WTC11 (cell line): ENCODE data around the gene ANKRD23. TPM values are rescaled to one million over a fixed set of nuclear protein-coding genes. Genes with fewer than 3 reads are reported as not detected.
"Not testable (repeated sequence)": the region's sequence is repeated elsewhere in the genome, so short reads cannot be mapped to it uniquely, and the experiment has no call there.

Experiments used
- ATAC-seq: fragments of 200-7000 bp; cut with Tn5 transposase; 2 replicates; pipeline ENCODE4 v1.10.0; 2021; ENCODE audit warnings: mild to moderate bottlenecking, moderate library complexity
- CTCF ChIA-PET: fragments of 300-600 bp; sonication (Branson Sonifier 250); formaldehyde crosslinking; loops from one replicate; lab custom pipeline; 2021; ENCODE audit warnings: antibody characterized with exemption; lab: Charles Lee
- POLR2A ChIA-PET: fragments of 350-600 bp; sonication (Branson Sonifier 250); formaldehyde crosslinking; loops from one replicate; lab custom pipeline; 2021; ENCODE audit warnings: antibody characterized with exemption; lab: Charles Lee
- DNase-seq: peaks from one replicate; pipeline ENCODE4 v3.0.0; 2021; ENCODE audit warnings: low spot score
- H3K27ac Mint-ChIP-seq: 2 replicates; pipeline ENCODE4 v1.8.0; 2021; ENCODE audit warnings: mixed read lengths
- H3K27me3 Mint-ChIP-seq: 2 replicates; pipeline ENCODE4 v1.8.0; 2021; ENCODE audit warnings: low read depth, mild to moderate bottlenecking, moderate library complexity, mixed read lengths
- H3K36me3 Mint-ChIP-seq: 2 replicates; pipeline ENCODE4 v1.8.0; 2021; ENCODE audit warnings: mixed read lengths
- H3K4me1 Mint-ChIP-seq: 2 replicates; pipeline ENCODE4 v1.8.0; 2022; ENCODE audit warnings: mixed read lengths
- H3K4me3 Mint-ChIP-seq: 2 replicates; pipeline ENCODE4 v1.8.0; 2021; ENCODE audit warnings: mild to moderate bottlenecking, moderate library complexity, mixed read lengths
- H3K9me3 Mint-ChIP-seq: 2 replicates; pipeline ENCODE4 v1.8.0; 2021; ENCODE audit warnings: mixed read lengths
- E2F4 ChIP-seq: sonication (generic); formaldehyde crosslinking; IDR thresholded peaks from 2 replicates; pipeline ENCODE4 v1.8.1; 2022; ENCODE audit warnings: low read depth, mild to moderate bottlenecking, moderate library complexity, missing genetic modification reagents, borderline replicate concordance
- MAX ChIP-seq: sonication (generic); formaldehyde crosslinking; IDR thresholded peaks from 2 replicates; pipeline ENCODE4 v1.8.0; 2022; ENCODE audit warnings: mild to moderate bottlenecking, missing genetic modification reagents
- MLX ChIP-seq: sonication (generic); formaldehyde crosslinking; IDR thresholded peaks from 2 replicates; pipeline ENCODE4 v1.8.1; 2023; ENCODE audit warnings: mild to moderate bottlenecking, missing genetic modification reagents, moderate library complexity
- NR2C2 ChIP-seq: sonication (generic); formaldehyde crosslinking; IDR thresholded peaks from 2 replicates; pipeline ENCODE4 v1.8.0; 2022; ENCODE audit warnings: mild to moderate bottlenecking, missing genetic modification reagents
- SMAD3 ChIP-seq: sonication (generic); formaldehyde crosslinking; IDR thresholded peaks from 2 replicates; pipeline ENCODE4 v1.8.0; 2022; ENCODE audit warnings: missing genetic modification reagents, mild to moderate bottlenecking, borderline replicate concordance
- SMAD4 ChIP-seq: sonication (generic); formaldehyde crosslinking; IDR thresholded peaks from 2 replicates; pipeline ENCODE4 v1.8.0; 2022; ENCODE audit warnings: mild to moderate bottlenecking, missing genetic modification reagents
- TEAD1 ChIP-seq: sonication (generic); formaldehyde crosslinking; IDR thresholded peaks from 2 replicates; pipeline ENCODE4 v1.8.0; 2022; ENCODE audit warnings: mild to moderate bottlenecking, missing genetic modification reagents
- ZMAT4 ChIP-seq: fragments of 250-450 bp; sonication (Bioruptor Pico); IDR thresholded peaks from 2 replicates; pipeline ENCODE4 v1.9.0; 2021; ENCODE audit warnings: mild to moderate bottlenecking
- ZNF219 ChIP-seq: sonication (generic); formaldehyde crosslinking; IDR thresholded peaks from 2 replicates; pipeline ENCODE4 v1.8.0; 2023; ENCODE audit warnings: missing genetic modification reagents, mild to moderate bottlenecking, borderline replicate concordance
- ZNF317 ChIP-seq: sonication (generic); formaldehyde crosslinking; IDR thresholded peaks from 2 replicates; pipeline ENCODE4 v1.8.1; 2023; ENCODE audit warnings: low read depth, mild to moderate bottlenecking, moderate library complexity, missing genetic modification reagents, borderline replicate concordance
- ZNF532 ChIP-seq: fragments of 250-450 bp; sonication (Bioruptor Pico); IDR thresholded peaks from 2 replicates; pipeline ENCODE4 v1.9.0; 2021; ENCODE audit warnings: mild to moderate bottlenecking, borderline replicate concordance
- ZNF671 ChIP-seq: fragments of 250-450 bp; sonication (Bioruptor Pico); IDR thresholded peaks from 2 replicates; pipeline ENCODE4 v1.8.0; 2021; ENCODE audit warnings: mild to moderate bottlenecking
- ZSCAN18 ChIP-seq: fragments of 250-450 bp; sonication (Bioruptor Pico); IDR thresholded peaks from 2 replicates; pipeline ENCODE4 v2.1.2; 2022; ENCODE audit warnings: mild to moderate bottlenecking, moderate library complexity
- total RNA-seq: library from RNA; stranded (reverse); gene quantifications from 3 replicates; pipeline ENCODE4 v1.2.3, GENCODE V29; 2021

Gene ANKRD23
- total RNA-seq, 1 experiment from 2014 or later = 3.2 TPM

GRCh38 chr2:96863575-96864342 is 19.9 kb upstream of the ANKRD23 start (continued):
- TF ChIP-seq ZNF532 (CRISPR knock-in tag) = no peak
- TF ChIP-seq ZMAT4 (CRISPR knock-in tag) = no peak
- no peak for TF ChIP-seq NR2C2

- CTCF ChIA-PET = interaction anchor here (0.7 kb wide), 1 partner anchor 88 kb away, joined by 3 read pairs; no protein-coding TSS in a partner anchor
These were observed 19.2 kb upstream of the ANKRD23 start for GRCh38 chr2:96863056-96863455.

GRCh38 chr2:96861074-96861473 is 17.3 kb upstream of the ANKRD23 start:
- H3K36me3 Mint-ChIP-seq = peaks cover 37% of the 10 kb centered on the region
- DNase-seq = no peak
- ChIA-PET POLR2A (interaction anchor here (1.0 kb wide), 1 partner anchor 8 kb away, joined by 3 read pairs; no protein-coding TSS in a partner anchor), CTCF (interaction anchor here (5.6 kb wide), 1 partner anchor 92 kb away, joined by 252 read pairs; no protein-coding TSS in a partner anchor)
- peaks cover 21% of the 10 kb centered on the region for H3K4me1 Mint-ChIP-seq
- no peak for TF ChIP-seq TEAD1 (CRISPR knock-in tag)
- TF ChIP-seq ZNF671 = no peak
- no peak for TF ChIP-seq SMAD3
- no peak for TF ChIP-seq MLX (CRISPR knock-in tag)
- no peak for TF ChIP-seq ZNF317 (CRISPR knock-in tag)
- TF ChIP-seq ZMAT4 (CRISPR knock-in tag) = no peak
- TF ChIP-seq E2F4 (CRISPR knock-in tag) = no peak
- no peak for TF ChIP-seq ZSCAN18 (CRISPR knock-in tag)
- TF ChIP-seq MAX (CRISPR knock-in tag) = no peak
- no peak for TF ChIP-seq SMAD4
- TF ChIP-seq ZNF219 (CRISPR knock-in tag) = no peak
- H3K9me3 Mint-ChIP-seq = no peaks in the 10 kb centered on the region
- H3K27ac Mint-ChIP-seq = no peak overlapping the region
- ATAC-seq = no peak
- H3K4me3 Mint-ChIP-seq = no peak overlapping the region
- no peaks in the 10 kb centered on the region for H3K27me3 Mint-ChIP-seq

More at GRCh38 chr2:96863056-96863455, 19.2 kb upstream of the ANKRD23 start:
- ATAC-seq, H3K27ac Mint-ChIP-seq, H3K9me3 Mint-ChIP-seq, H3K27me3 Mint-ChIP-seq, POLR2A ChIA-PET, DNase-seq, H3K4me3 Mint-ChIP-seq: not testable (repeated sequence)
- Mint-ChIP-seq H3K4me1 (peaks cover 21% of the 10 kb centered on the region), H3K36me3 (peaks cover 41% of the 10 kb centered on the region)
